HG02852 (cell line): Measurements from ENCODE around the gene LLCFC1.

Experiments used
- ATAC-seq: cut with Tn5 transposase; IDR thresholded peaks from one replicate; pipeline ENCODE4 v1.9.1; 2021; ENCODE audit warnings: mild to moderate bottlenecking, moderate library complexity; ENCODE audit not compliant: unreplicated experiment

The LLCFC1 gene

GRCh38 chr7:142940966-142941535, 1.8 kb downstream of the LLCFC1 start:
- no peak for ATAC-seq

- ATAC-seq = no peak
These were observed 2.3 kb downstream of the LLCFC1 start for GRCh38 chr7:142941541-142941940.

- ATAC-seq = no peak
These were observed 3.5 kb downstream of the LLCFC1 start for GRCh38 chr7:142942746-142943145.

GRCh38 chr7:142943706-142944268, 4.5 kb downstream of the LLCFC1 start:
- ATAC-seq = no peak

GRCh38 chr7:142945001-142945400, 5.7 kb downstream of the LLCFC1 start:
- ATAC-seq = no peak

GRCh38 chr7:142948603-142949002, 9.3 kb downstream of the LLCFC1 start:
- no peak for ATAC-seq

- ATAC-seq = no peak
These were observed 11.0 kb downstream of the LLCFC1 start for GRCh38 chr7:142950235-142950634.

- no peak for ATAC-seq
These were observed 15.5 kb downstream of the LLCFC1 start for GRCh38 chr7:142954680-142955268.

GRCh38 chr7:142956951-142957623, 17.8 kb downstream of the LLCFC1 start:
- no peak for ATAC-seq

- no peak for ATAC-seq
These were observed 18.4 kb downstream of the LLCFC1 start for GRCh38 chr7:142957723-142958122.

GRCh38 chr7:142959202-142959601, 19.9 kb downstream of the LLCFC1 start:
- ATAC-seq = no peak

GRCh38 chr7:142960955-142961512, 21.8 kb downstream of the LLCFC1 start:
- no peak for ATAC-seq

GRCh38 chr7:142961595-142961972, 22.3 kb downstream of the LLCFC1 start:
- no peak for ATAC-seq

- ATAC-seq = no peak
These were observed 23.0 kb downstream of the LLCFC1 start, which contains the start of gene KEL for GRCh38 chr7:142961973-142962926. Gene KEL, minus strand, starts transcription at chr7:142962363. Its CDS starts 157 bp downstream, at chr7:142962206.

- ATAC-seq = no peak
These were observed 23.7 kb downstream of the LLCFC1 start for GRCh38 chr7:142962991-142963390.

GRCh38 chr7:142963993-142964392, 24.7 kb downstream of the LLCFC1 start:
- no peak for ATAC-seq

- no peak for ATAC-seq
These were observed 25.4 kb downstream of the LLCFC1 start for GRCh38 chr7:142964502-142965246.

- no peak for ATAC-seq
These were observed 28.9 kb downstream of the LLCFC1 start for GRCh38 chr7:142968229-142968628.

GRCh38 chr7:142969183-142969582, 29.9 kb downstream of the LLCFC1 start:
- no peak for ATAC-seq

- no peak for ATAC-seq
These were observed 35.3 kb downstream of the LLCFC1 start for GRCh38 chr7:142974626-142975025.
